Panc1 (cell line): ENCODE results near the gene PNLDC1.

Experiments used
- POLR2AphosphoS5 ChIP-seq: IDR thresholded peaks from 2 replicates; pipeline ENCODE4 v1.6.1; 2012; ENCODE audit warnings: mild to moderate bottlenecking, low read depth, low read length, moderate library complexity
- SIN3A ChIP-seq: IDR thresholded peaks from 2 replicates; pipeline ENCODE4 v1.6.1; 2012; ENCODE audit warnings: low read depth, mild to moderate bottlenecking, low read length, moderate library complexity, borderline replicate concordance; ENCODE audit not compliant: insufficient read depth
- TF ChIP-seq, protein P1 (sequence below): fragments of 450-650 bp; IDR thresholded peaks from 2 replicates; pipeline ENCODE4 v1.5.1; 2017; ENCODE audit warnings: mild to moderate bottlenecking
- TF ChIP-seq, protein P2 (sequence below), 2 experiments: IDR thresholded peaks; 2 replicates each; pipeline ENCODE4 v1.6.1; 2011 to 2012; ENCODE audit warnings: low read depth in 2 of 2, control low read depth in 1 of 2, low read length in 1 of 2, mild to moderate bottlenecking in 1 of 2, moderate library complexity in 1 of 2; ENCODE audit not compliant: insufficient read depth in 1 of 2

DNA sequence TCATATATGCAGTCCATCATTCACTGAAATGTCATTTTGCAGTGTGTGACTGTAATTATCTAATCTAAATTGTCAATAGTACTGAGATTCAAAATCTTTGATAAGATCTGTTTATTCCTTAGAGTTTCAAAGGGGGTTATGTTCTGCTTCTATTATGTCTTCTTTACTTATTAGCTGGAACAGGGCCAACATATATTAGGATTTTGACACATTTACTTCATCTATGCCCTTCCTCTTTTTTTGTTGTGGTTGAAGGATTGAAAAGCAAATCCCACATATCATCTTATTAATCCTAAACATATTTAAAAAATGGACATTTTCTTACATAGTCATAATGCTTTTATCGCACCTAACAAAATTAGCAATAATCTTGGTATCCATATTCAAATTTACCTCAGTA, 60.4 kb downstream of the PNLDC1 start:
- TF ChIP-seq, protein P1, sequence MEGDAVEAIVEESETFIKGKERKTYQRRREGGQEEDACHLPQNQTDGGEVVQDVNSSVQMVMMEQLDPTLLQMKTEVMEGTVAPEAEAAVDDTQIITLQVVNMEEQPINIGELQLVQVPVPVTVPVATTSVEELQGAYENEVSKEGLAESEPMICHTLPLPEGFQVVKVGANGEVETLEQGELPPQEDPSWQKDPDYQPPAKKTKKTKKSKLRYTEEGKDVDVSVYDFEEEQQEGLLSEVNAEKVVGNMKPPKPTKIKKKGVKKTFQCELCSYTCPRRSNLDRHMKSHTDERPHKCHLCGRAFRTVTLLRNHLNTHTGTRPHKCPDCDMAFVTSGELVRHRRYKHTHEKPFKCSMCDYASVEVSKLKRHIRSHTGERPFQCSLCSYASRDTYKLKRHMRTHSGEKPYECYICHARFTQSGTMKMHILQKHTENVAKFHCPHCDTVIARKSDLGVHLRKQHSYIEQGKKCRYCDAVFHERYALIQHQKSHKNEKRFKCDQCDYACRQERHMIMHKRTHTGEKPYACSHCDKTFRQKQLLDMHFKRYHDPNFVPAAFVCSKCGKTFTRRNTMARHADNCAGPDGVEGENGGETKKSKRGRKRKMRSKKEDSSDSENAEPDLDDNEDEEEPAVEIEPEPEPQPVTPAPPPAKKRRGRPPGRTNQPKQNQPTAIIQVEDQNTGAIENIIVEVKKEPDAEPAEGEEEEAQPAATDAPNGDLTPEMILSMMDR: no peak
- no peak for TF ChIP-seq POLR2AphosphoS5
- TF ChIP-seq SIN3A: no peak
- TF ChIP-seq, protein P2, sequence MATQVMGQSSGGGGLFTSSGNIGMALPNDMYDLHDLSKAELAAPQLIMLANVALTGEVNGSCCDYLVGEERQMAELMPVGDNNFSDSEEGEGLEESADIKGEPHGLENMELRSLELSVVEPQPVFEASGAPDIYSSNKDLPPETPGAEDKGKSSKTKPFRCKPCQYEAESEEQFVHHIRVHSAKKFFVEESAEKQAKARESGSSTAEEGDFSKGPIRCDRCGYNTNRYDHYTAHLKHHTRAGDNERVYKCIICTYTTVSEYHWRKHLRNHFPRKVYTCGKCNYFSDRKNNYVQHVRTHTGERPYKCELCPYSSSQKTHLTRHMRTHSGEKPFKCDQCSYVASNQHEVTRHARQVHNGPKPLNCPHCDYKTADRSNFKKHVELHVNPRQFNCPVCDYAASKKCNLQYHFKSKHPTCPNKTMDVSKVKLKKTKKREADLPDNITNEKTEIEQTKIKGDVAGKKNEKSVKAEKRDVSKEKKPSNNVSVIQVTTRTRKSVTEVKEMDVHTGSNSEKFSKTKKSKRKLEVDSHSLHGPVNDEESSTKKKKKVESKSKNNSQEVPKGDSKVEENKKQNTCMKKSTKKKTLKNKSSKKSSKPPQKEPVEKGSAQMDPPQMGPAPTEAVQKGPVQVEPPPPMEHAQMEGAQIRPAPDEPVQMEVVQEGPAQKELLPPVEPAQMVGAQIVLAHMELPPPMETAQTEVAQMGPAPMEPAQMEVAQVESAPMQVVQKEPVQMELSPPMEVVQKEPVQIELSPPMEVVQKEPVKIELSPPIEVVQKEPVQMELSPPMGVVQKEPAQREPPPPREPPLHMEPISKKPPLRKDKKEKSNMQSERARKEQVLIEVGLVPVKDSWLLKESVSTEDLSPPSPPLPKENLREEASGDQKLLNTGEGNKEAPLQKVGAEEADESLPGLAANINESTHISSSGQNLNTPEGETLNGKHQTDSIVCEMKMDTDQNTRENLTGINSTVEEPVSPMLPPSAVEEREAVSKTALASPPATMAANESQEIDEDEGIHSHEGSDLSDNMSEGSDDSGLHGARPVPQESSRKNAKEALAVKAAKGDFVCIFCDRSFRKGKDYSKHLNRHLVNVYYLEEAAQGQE (IDR thresholded peaks at IDR 0.05; ENCODE audit: insufficient read depth in 1 of 2, low read depth in 2 of 2, low read length in 1 of 2): no peak
